ENCODE measurements around the gene EML5.

- TF ChIP-seq, protein P1, sequence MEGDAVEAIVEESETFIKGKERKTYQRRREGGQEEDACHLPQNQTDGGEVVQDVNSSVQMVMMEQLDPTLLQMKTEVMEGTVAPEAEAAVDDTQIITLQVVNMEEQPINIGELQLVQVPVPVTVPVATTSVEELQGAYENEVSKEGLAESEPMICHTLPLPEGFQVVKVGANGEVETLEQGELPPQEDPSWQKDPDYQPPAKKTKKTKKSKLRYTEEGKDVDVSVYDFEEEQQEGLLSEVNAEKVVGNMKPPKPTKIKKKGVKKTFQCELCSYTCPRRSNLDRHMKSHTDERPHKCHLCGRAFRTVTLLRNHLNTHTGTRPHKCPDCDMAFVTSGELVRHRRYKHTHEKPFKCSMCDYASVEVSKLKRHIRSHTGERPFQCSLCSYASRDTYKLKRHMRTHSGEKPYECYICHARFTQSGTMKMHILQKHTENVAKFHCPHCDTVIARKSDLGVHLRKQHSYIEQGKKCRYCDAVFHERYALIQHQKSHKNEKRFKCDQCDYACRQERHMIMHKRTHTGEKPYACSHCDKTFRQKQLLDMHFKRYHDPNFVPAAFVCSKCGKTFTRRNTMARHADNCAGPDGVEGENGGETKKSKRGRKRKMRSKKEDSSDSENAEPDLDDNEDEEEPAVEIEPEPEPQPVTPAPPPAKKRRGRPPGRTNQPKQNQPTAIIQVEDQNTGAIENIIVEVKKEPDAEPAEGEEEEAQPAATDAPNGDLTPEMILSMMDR (IDR thresholded peaks at IDR 0.05) = no peak
- TF ChIP-seq ZFX (IDR thresholded peaks at IDR 0.05; ENCODE audit: borderline replicate concordance) = no peak
These were observed 85.7 kb downstream of the EML5 start for GRCh38 chr14:88707088-88707487.
